ENCODE data around the gene MROH2A. TPM values are rescaled to one million over a fixed set of nuclear protein-coding genes. Genes with fewer than 3 reads are reported as not detected.

Gene MROH2A
- total RNA-seq, 1 donor, result not detected

- no peak overlapping the region for H3K4me3 ChIP-seq (ENCODE audit: low read depth, low read length)
These were observed 38.2 kb downstream of the MROH2A start for GRCh38 chr2:233816334-233816733.

GRCh38 chr2:233816771-233817170 is 38.6 kb downstream of the MROH2A start:
- no peak overlapping the region for H3K4me3 ChIP-seq (ENCODE audit: low read depth, low read length)
- no peak for TF ChIP-seq CTCF (IDR thresholded peaks at IDR 0.05; ENCODE audit: insufficient read depth, low read depth, low read length)
- no peak for DNase-seq (ENCODE audit: low read depth)

More at GRCh38 chr2:233816334-233816733, 38.2 kb downstream of the MROH2A start:
- TF ChIP-seq CTCF (IDR thresholded peaks at IDR 0.05; ENCODE audit: insufficient read depth, low read depth, low read length), result no peak
- no peak for DNase-seq (ENCODE audit: low read depth)

- H3K4me3 ChIP-seq (ENCODE audit: low read depth, low read length), result no peak overlapping the region
- DNase-seq (ENCODE audit: low read depth), result no peak
- TF ChIP-seq CTCF (IDR thresholded peaks at IDR 0.05; ENCODE audit: insufficient read depth, low read depth, low read length), result no peak
These were observed 39.3 kb downstream of the MROH2A start for GRCh38 chr2:233817361-233817911.

GRCh38 chr2:233817995-233818638 is 40.0 kb downstream of the MROH2A start:
- TF ChIP-seq CTCF (IDR thresholded peaks at IDR 0.05; ENCODE audit: insufficient read depth, low read depth, low read length), result no peak
- DNase-seq (ENCODE audit: low read depth), result no peak
- no peak overlapping the region for H3K4me3 ChIP-seq (ENCODE audit: low read depth, low read length)

- no peak overlapping the region for H3K4me3 ChIP-seq (ENCODE audit: low read depth, low read length)
- DNase-seq (ENCODE audit: low read depth), result no peak
- no peak for TF ChIP-seq CTCF (IDR thresholded peaks at IDR 0.05; ENCODE audit: insufficient read depth, low read depth, low read length)
These were observed 40.8 kb downstream of the MROH2A start for GRCh38 chr2:233818639-233819621.

- DNase-seq (ENCODE audit: low read depth), result no peak
- no peak for TF ChIP-seq CTCF (IDR thresholded peaks at IDR 0.05; ENCODE audit: insufficient read depth, low read depth, low read length)
- no peak overlapping the region for H3K4me3 ChIP-seq (ENCODE audit: low read depth, low read length)
These were observed 42.0 kb downstream of the MROH2A start for GRCh38 chr2:233819884-233820773.

All from fibroblast of villous mesenchyme (primary cell).